OCI-LY1 (cell line): ENCODE results near the gene TTC3.

Experiments used
- CTCF ChIP-seq: fragments of 200-600 bp; sonication (generic), shearing (Covaris generic); IDR thresholded peaks from 2 replicates; pipeline ENCODE4 v1.5.1; 2017; ENCODE audit warnings: mild to moderate bottlenecking, antibody characterized with exemption, low read length, moderate library complexity, mixed read lengths
- EZH2 ChIP-seq: fragments of 200-600 bp; sonication (generic), shearing (Covaris generic); IDR thresholded peaks from 2 replicates; pipeline ENCODE4 v1.8.0; 2017; ENCODE audit warnings: borderline replicate concordance, mixed run types, mild to moderate bottlenecking, antibody characterized with exemption, low read length, moderate library complexity, mixed read lengths

DNA sequence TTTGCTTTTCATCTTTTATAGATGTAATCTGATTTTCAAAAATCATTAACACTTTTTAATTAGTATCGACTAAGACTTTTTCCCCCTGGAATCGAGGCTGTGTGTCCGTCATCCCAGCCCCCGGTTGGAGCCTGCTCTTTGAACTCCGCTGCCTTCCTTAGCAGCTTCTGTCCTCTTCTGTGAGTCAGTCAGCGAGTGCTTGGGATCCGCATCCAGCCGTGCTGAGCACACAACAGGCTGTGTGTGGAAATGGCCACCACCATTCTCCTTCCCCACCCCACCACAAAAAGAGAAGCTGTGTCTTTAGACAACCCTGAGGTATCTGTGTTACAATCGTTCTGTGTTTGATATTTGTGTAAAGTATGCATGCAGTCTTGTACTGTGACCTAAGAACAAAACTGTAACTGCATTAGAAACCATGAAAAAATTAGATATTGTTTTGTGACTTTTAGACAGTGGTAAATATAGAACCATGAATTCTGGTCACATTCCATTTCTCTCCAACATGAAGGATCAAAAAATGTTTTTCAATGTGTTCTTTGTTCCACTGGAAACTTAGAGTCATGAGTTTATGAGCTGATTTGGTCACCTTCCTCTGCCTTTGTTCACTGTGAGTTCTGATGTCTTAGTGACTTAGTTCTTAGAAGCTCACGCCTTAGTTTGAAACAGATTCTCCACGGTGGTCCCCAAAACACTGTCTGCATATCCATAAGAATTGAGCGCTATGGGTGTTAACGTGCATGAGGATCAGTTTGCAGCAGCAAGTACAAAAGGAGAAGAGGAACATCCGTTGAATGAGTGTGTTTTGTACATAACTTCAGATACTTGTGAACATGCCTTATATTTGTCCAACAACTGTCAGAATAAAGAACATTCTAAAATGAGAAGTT, 129.4 kb downstream of the TTC3 start:
- TF ChIP-seq CTCF = no peak
- TF ChIP-seq EZH2 = no peak
